ENCODE data around the gene FBF1.

DNA sequence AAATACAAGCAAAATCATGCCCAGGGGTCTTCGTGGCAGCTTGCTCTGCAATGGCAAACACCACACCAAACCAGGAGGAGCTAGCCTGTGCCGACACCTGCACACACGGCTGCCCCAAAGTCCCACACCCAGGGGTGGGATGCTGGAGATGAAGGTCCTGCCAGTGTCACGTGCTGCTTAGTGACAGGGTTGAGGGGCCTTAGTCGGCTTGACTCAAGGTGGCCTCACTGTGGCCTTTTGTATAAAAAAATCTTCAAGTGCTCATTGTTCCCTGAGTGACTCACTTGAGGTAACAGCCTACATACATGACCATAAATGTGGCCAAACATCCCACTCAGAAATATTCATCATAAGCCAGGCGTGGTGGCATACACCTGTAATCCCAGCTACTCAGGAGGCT, 51.4 kb downstream of the FBF1 start:
- TF ChIP-seq, protein P1, sequence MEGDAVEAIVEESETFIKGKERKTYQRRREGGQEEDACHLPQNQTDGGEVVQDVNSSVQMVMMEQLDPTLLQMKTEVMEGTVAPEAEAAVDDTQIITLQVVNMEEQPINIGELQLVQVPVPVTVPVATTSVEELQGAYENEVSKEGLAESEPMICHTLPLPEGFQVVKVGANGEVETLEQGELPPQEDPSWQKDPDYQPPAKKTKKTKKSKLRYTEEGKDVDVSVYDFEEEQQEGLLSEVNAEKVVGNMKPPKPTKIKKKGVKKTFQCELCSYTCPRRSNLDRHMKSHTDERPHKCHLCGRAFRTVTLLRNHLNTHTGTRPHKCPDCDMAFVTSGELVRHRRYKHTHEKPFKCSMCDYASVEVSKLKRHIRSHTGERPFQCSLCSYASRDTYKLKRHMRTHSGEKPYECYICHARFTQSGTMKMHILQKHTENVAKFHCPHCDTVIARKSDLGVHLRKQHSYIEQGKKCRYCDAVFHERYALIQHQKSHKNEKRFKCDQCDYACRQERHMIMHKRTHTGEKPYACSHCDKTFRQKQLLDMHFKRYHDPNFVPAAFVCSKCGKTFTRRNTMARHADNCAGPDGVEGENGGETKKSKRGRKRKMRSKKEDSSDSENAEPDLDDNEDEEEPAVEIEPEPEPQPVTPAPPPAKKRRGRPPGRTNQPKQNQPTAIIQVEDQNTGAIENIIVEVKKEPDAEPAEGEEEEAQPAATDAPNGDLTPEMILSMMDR (optimal IDR thresholded peaks at IDR 0.05 in 1 of 3, IDR thresholded peaks at IDR 0.05 in 1 of 3, conservative IDR thresholded peaks at IDR 0.05 in 1 of 3; ENCODE audit: extremely low read depth in 1 of 3, insufficient read depth in 2 of 3, low read length in 3 of 3), result no peak
- TF ChIP-seq EZH2 (IDR thresholded peaks at IDR 0.05; ENCODE audit: low read length), result no peak

All from keratinocyte (primary cell).